CD14-positive monocyte (primary cell): ENCODE data around the gene ANKRD12. TPM values are rescaled to one million over a fixed set of nuclear protein-coding genes. Genes with fewer than 3 reads are reported as not detected.

Experiments used
- DNase-seq, 3 donors: peaks; one replicate each; pipeline ENCODE4 v3.0.0-alpha.2; 2011 to 2022
- H2AFZ ChIP-seq: 2 replicates; pipeline ENCODE4 v1.6.0; 2012; ENCODE audit warnings: mild to moderate bottlenecking, low read depth, low read length, inconsistent platforms; ENCODE audit not compliant: insufficient read depth, poor library complexity, severe bottlenecking
- H3K27ac ChIP-seq, 2 donors: 1 replicate in 1 of 2; 2 replicates in 1 of 2; pipeline ENCODE4 v1.5.1; 2012 to 2013; ENCODE audit warnings: low read length in 2 of 2, control low read depth in 1 of 2, inconsistent platforms in 1 of 2, low read depth in 1 of 2, mild to moderate bottlenecking in 1 of 2
- H3K27me3 ChIP-seq, 2 donors: one replicate each; pipeline versions ENCODE4 v1.6.0 to v1.6.1; 2011 to 2013; ENCODE audit warnings: low read length in 2 of 2; ENCODE audit not compliant: control insufficient read depth in 2 of 2, insufficient read depth in 2 of 2
- H3K36me3 ChIP-seq, 2 donors: replicated peaks in 1 of 2; 1 replicate in 1 of 2; 2 replicates in 1 of 2; pipeline versions ENCODE4 v1.5.1 to v1.6.1; 2012 to 2013; ENCODE audit warnings: low read length in 2 of 2, control low read depth in 1 of 2, inconsistent platforms in 1 of 2, mild to moderate bottlenecking in 1 of 2; ENCODE audit not compliant: insufficient read depth in 2 of 2, control insufficient read depth in 1 of 2
- H3K4me1 ChIP-seq, 2 donors: 1 replicate in 1 of 2; 2 replicates in 1 of 2; pipeline versions ENCODE4 v1.5.1 to v1.6.1; 2012 to 2013; ENCODE audit warnings: low read length in 2 of 2, control low read depth in 1 of 2, inconsistent platforms in 1 of 2, mild to moderate bottlenecking in 1 of 2, moderate library complexity in 1 of 2; ENCODE audit not compliant: insufficient read depth in 2 of 2, control insufficient read depth in 1 of 2
- H3K4me2 ChIP-seq: replicated peaks from 2 replicates; pipeline ENCODE3; 2012; ENCODE audit warnings: low read length, moderate library complexity, mild to moderate bottlenecking; ENCODE audit not compliant: poor library complexity, severe bottlenecking; ENCODE audit errors: extremely low read depth
- H3K4me3 ChIP-seq, 3 experiments: fragments of 200-600 bp in 1 of 3; sonication (generic) in 1 of 3; replicated peaks in 1 of 3; 1 replicate in 2 of 3; 2 replicates in 1 of 3; pipeline ENCODE4 v1.5.1; 2011 to 2013; ENCODE audit warnings: low read length in 3 of 3, mild to moderate bottlenecking in 3 of 3, control low read depth in 2 of 3, low read depth in 2 of 3, inconsistent platforms in 1 of 3, moderate library complexity in 1 of 3
- H3K79me2 ChIP-seq: 2 replicates; pipeline ENCODE4 v1.6.0; 2012; ENCODE audit warnings: mild to moderate bottlenecking, control low read depth, inconsistent platforms, low read length, moderate library complexity; ENCODE audit not compliant: insufficient read depth
- H3K9ac ChIP-seq: 2 replicates; pipeline ENCODE4 v1.6.0; 2017; ENCODE audit warnings: low read length, mild to moderate bottlenecking; ENCODE audit not compliant: insufficient read depth, poor library complexity, severe bottlenecking
- H3K9me3 ChIP-seq, 2 donors: replicated peaks in 1 of 2; 1 replicate in 1 of 2; 2 replicates in 1 of 2; pipeline versions ENCODE4 v1.5.1 to v1.6.1; 2012 to 2013; ENCODE audit warnings: low read length in 2 of 2, control low read depth in 1 of 2; ENCODE audit not compliant: control insufficient read depth in 1 of 2, insufficient read depth in 1 of 2
- H4K20me1 ChIP-seq: 2 replicates; pipeline ENCODE4 v1.6.0; 2012; ENCODE audit warnings: mild to moderate bottlenecking, low read length, control low read depth, moderate library complexity; ENCODE audit not compliant: insufficient read depth
- H3K27ac Mint-ChIP-seq, 7 donors: one replicate each; pipeline ENCODE4 v1.8.0; 2020; ENCODE audit warnings: mild to moderate bottlenecking in 7 of 7, mixed read lengths in 7 of 7, moderate library complexity in 6 of 7, inconsistent platforms in 2 of 7
- H3K27me3 Mint-ChIP-seq, 3 donors: one replicate each; pipeline ENCODE4 v1.8.0; 2021 to 2022; ENCODE audit warnings: low read depth in 3 of 3, mild to moderate bottlenecking in 3 of 3, mixed read lengths in 3 of 3, moderate library complexity in 3 of 3, inconsistent platforms in 1 of 3
- H3K36me3 Mint-ChIP-seq, 2 donors: one replicate each; pipeline ENCODE4 v1.8.0; 2020; ENCODE audit warnings: mixed read lengths in 2 of 2, inconsistent platforms in 1 of 2, mild to moderate bottlenecking in 1 of 2
- H3K4me1 Mint-ChIP-seq: one replicate; pipeline ENCODE4 v1.8.0; 2020; ENCODE audit warnings: mild to moderate bottlenecking, mixed read lengths
- H3K4me3 Mint-ChIP-seq, 2 donors: one replicate each; pipeline ENCODE4 v1.8.0; 2020; ENCODE audit warnings: mild to moderate bottlenecking in 2 of 2, mixed read lengths in 2 of 2, moderate library complexity in 1 of 2
- H3K9me3 Mint-ChIP-seq, 7 donors: one replicate each; pipeline ENCODE4 v1.8.0; 2020 to 2022; ENCODE audit warnings: mixed read lengths in 7 of 7, mild to moderate bottlenecking in 6 of 7, moderate library complexity in 6 of 7, inconsistent platforms in 2 of 7
- WGBS: methylation state at CpG from one replicate; pipeline ENCODE4 v1.1.5; 2013; ENCODE audit warnings: missing lambda C conversion rate; ENCODE audit not compliant: insufficient coverage; 5-methylcytosine and 5-hydroxymethylcytosine counted together
- intact Hi-C, 2 donors: fragments of 100-400 bp; cut with micrococcal nuclease; formaldehyde crosslinking; loops; one replicate each; pipeline versions ENCODE4 v1.15.0 to v1.15.1; 2023
- polyA plus RNA-seq, 3 donors: library from polyadenylated mRNA; depleted of rRNA in 1 of 3; unstranded in 2 of 3; stranded (reverse) in 1 of 3; fragments of 300-500 nt in 2 of 3; fragments of >200 nt in 1 of 3; fragmentation: Illumina TruSeq in 2 of 3; gene quantifications; 1 replicate in 2 of 3; 2 replicates in 1 of 3; pipeline ENCODE4 v1.2.3, GENCODE V29; 2012 to 2021
- TF ChIP-seq, protein P1 (sequence below): fragments of 200-600 bp; IDR thresholded peaks from one replicate; pipeline ENCODE4 v1.8.0; 2022; ENCODE audit warnings: antibody characterized with exemption, mild to moderate bottlenecking

The ANKRD12 gene
- polyA plus RNA-seq, 3 donors: 9.3 to 15.5 (median 15.4) TPM

DNA sequence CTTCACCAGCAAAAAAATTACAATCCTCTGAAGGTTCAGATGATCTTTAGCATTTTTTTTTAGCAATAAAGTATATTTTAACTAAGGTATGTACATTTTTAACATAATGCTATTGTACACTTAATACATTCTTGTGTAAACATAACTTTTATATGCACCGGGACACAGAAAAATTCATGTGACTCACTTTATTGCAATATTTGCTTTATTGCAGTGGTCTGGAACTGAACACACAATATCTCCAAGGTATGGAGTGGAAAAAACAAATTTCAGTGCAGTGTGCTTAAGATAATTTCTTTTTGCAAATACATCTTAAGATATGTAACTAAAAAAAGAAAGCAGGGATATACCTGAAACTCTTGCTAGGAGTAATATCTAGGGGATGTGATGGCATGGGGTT lies 192.9 kb downstream of the ANKRD12 start:
- TF ChIP-seq, protein P1, sequence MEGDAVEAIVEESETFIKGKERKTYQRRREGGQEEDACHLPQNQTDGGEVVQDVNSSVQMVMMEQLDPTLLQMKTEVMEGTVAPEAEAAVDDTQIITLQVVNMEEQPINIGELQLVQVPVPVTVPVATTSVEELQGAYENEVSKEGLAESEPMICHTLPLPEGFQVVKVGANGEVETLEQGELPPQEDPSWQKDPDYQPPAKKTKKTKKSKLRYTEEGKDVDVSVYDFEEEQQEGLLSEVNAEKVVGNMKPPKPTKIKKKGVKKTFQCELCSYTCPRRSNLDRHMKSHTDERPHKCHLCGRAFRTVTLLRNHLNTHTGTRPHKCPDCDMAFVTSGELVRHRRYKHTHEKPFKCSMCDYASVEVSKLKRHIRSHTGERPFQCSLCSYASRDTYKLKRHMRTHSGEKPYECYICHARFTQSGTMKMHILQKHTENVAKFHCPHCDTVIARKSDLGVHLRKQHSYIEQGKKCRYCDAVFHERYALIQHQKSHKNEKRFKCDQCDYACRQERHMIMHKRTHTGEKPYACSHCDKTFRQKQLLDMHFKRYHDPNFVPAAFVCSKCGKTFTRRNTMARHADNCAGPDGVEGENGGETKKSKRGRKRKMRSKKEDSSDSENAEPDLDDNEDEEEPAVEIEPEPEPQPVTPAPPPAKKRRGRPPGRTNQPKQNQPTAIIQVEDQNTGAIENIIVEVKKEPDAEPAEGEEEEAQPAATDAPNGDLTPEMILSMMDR: no peak
- DNase-seq: no peak

GRCh38 chr18:9330419-9330818 lies 193.8 kb downstream of the ANKRD12 start:
- no peak overlapping the region for H3K27ac Mint-ChIP-seq
- Histone ChIP-seq H3K9me3 (peaks cover 5% of the 10 kb centered on the region in 2 donors), H3K27me3 (peaks cover 0 to 14% of the 10 kb centered on the region in 2 donors), H2AFZ (no peak overlapping the region), H3K27ac (no peak overlapping the region), H3K4me1 (peaks cover 12 to 17% of the 10 kb centered on the region in 2 donors), H4K20me1 (no peaks in the 10 kb centered on the region), H3K79me2 (no peaks in the 10 kb centered on the region), H3K4me3 (no peak overlapping the region), H3K4me2 (no peak overlapping the region), H3K36me3 (no peaks in the 10 kb centered on the region), H3K9ac (no peak overlapping the region)
- H3K4me1 Mint-ChIP-seq: peaks cover 13% of the 10 kb centered on the region
- peaks cover 0 to 13% (median 5%) of the 10 kb centered on the region in 7 donors for H3K9me3 Mint-ChIP-seq
- intact Hi-C loops: loop anchor here in 1 of 2 donors (5.0 kb wide), 2 partner anchors 152 to 263 kb away; no protein-coding TSS in a partner anchor
- H3K36me3 Mint-ChIP-seq: no peaks in the 10 kb centered on the region
- no peak for DNase-seq
- no CpG with 5 or more reads among the region's 3 CpGs for WGBS
- H3K4me3 Mint-ChIP-seq: no peak overlapping the region
- H3K27me3 Mint-ChIP-seq: peaks cover 3 to 11% (median 8%) of the 10 kb centered on the region in 3 donors
- TF ChIP-seq, protein P1: no peak

More for the DNA sequence above, 192.9 kb downstream of the ANKRD12 start:
- Histone ChIP-seq H3K4me3 (no peak overlapping the region), H4K20me1 (no peaks in the 10 kb centered on the region), H3K9me3 (peaks cover 5% of the 10 kb centered on the region in 2 donors), H3K36me3 (no peaks in the 10 kb centered on the region), H3K9ac (no peak overlapping the region), H3K4me1 (peaks cover 8 to 10% of the 10 kb centered on the region in 2 donors), H3K27ac (no peak overlapping the region), H2AFZ (no peak overlapping the region), H3K4me2 (no peak overlapping the region), H3K79me2 (no peaks in the 10 kb centered on the region), H3K27me3 (peaks cover 0 to 14% of the 10 kb centered on the region in 2 donors)
- Mint-ChIP-seq H3K36me3 (no peaks in the 10 kb centered on the region), H3K9me3 (peaks cover 0 to 13% (median 5%) of the 10 kb centered on the region in 7 donors), H3K27me3 (peaks cover 3 to 11% (median 8%) of the 10 kb centered on the region in 3 donors), H3K4me1 (peaks cover 10% of the 10 kb centered on the region), H3K27ac (no peak overlapping the region), H3K4me3 (no peak overlapping the region)
- WGBS: no CpG with 5 or more reads among the region's 1 CpG
- intact Hi-C loops: loop anchor here in 1 of 2 donors (10.0 kb wide), 1 partner anchor 255 kb away; no protein-coding TSS in a partner anchor
